ENCODE data around the gene SAMD4B. TPM values are rescaled to one million over a fixed set of nuclear protein-coding genes. Genes with fewer than 3 reads are reported as not detected.

The SAMD4B gene
- total and polyA plus RNA-seq, 9 of the 15 experiments (the other 6 are each of a cell fraction or from before 2014, with no cell fraction given) = 3.4 to 90.5 (median 38.0) TPM

DNA sequence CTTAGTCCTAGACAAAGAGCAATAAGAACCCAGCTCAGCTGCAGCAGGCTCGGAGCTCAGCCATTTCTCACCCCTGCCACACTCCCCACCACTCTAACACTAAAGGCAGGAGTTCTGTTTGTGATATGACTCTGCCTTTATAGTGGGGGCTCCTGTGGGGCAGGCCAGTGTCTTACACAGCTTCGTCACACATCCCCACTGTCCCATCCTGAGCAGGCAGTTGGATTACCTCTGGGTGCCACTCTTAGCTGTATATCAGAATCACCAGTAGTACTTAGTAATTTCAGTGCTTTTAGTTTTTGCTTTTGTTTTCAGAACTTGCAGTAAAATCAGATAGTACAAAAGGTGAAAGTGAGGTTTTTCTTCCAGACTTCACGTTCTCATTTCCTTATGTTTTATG lies 16.8 kb downstream of the SAMD4B start:
- Histone ChIP-seq H2AFZ (ENCODE audit: low read depth, low read length) (no peak overlapping the region), H3K4me2 (ENCODE audit: insufficient read depth, low read length) (no peak overlapping the region), H3K36me3 (ENCODE audit: control insufficient read depth, insufficient read depth, low read length) (peaks cover 93% of the 10 kb centered on the region), H3K9ac (ENCODE audit: insufficient read depth in 1 of 2, low read depth in 2 of 2, low read length in 2 of 2) (peak overlapping the region in 1 of 2 experiments; percentile 74; a peak in 1 of 4 replicates), H3K79me2 (ENCODE audit: control insufficient read depth, insufficient read depth, low read length) (peaks cover 38% of the 10 kb centered on the region), H3K27ac (ENCODE audit: extremely low read depth, low read depth, low read length) (peak overlapping the region; percentile 3; the same call in 1 of the 3 replicates), H3K27me3 (ENCODE audit: control insufficient read depth in 2 of 2, insufficient read depth in 2 of 2, low read length in 2 of 2) (no peaks in the 10 kb centered on the region), H3K4me1 (replicated peaks in 1 of 2; ENCODE audit: control insufficient read depth in 2 of 2, insufficient read depth in 2 of 2, low read length in 2 of 2) (peaks cover 11 to 23% of the 10 kb centered on the region in 2 experiments), H3K9me1 (ENCODE audit: control insufficient read depth, insufficient read depth, low read length) (no peaks in the 10 kb centered on the region), H3K9me3 (replicated peaks; ENCODE audit: control insufficient read depth, insufficient read depth, low read depth, low read length) (no peaks in the 10 kb centered on the region), H4K20me1 (replicated peaks; ENCODE audit: control insufficient read depth, insufficient read depth, low read length) (peaks cover 3% of the 10 kb centered on the region; the same call in 1 of the 2 replicates), H3K4me3 (no peak overlapping the region)
- ChIA-PET CTCF (ENCODE audit: low intra/inter-chr PET ratio) (no interaction called here), POLR2A (no interaction called here)
- in situ Hi-C loops (cut with MboI) = no loop called here
- FAIRE-seq (no peak), ATAC-seq (no peak), DNase-seq (ENCODE audit: extremely low read depth in 1 of 4, low spot score in 3 of 4) (no peak)
- no TSS peak for BruUV-seq (replicated peaks)
- intact Hi-C loops (cut with micrococcal nuclease) = no loop called here
- 74% methylated on average over 3 of the region's 3 CpGs for WGBS (ENCODE audit: insufficient coverage, low coverage, missing lambda C conversion rate)
- no peak for TF ChIP-seq EP400 (IDR thresholded peaks at IDR 0.05)
- no peak for TF ChIP-seq KLF6 (CRISPR knock-in tag; IDR thresholded peaks at IDR 0.05; ENCODE audit: borderline replicate concordance)
- no peak for TF ChIP-seq GABPA (tag; conservative IDR thresholded peaks at IDR 0.05; ENCODE audit: low read depth)
- TF ChIP-seq ZNF57 (CRISPR knock-in tag; IDR thresholded peaks at IDR 0.05) = no peak
- no peak for TF ChIP-seq CREM (IDR thresholded peaks at IDR 0.05; ENCODE audit: low read depth)
- TF ChIP-seq, protein P1, sequence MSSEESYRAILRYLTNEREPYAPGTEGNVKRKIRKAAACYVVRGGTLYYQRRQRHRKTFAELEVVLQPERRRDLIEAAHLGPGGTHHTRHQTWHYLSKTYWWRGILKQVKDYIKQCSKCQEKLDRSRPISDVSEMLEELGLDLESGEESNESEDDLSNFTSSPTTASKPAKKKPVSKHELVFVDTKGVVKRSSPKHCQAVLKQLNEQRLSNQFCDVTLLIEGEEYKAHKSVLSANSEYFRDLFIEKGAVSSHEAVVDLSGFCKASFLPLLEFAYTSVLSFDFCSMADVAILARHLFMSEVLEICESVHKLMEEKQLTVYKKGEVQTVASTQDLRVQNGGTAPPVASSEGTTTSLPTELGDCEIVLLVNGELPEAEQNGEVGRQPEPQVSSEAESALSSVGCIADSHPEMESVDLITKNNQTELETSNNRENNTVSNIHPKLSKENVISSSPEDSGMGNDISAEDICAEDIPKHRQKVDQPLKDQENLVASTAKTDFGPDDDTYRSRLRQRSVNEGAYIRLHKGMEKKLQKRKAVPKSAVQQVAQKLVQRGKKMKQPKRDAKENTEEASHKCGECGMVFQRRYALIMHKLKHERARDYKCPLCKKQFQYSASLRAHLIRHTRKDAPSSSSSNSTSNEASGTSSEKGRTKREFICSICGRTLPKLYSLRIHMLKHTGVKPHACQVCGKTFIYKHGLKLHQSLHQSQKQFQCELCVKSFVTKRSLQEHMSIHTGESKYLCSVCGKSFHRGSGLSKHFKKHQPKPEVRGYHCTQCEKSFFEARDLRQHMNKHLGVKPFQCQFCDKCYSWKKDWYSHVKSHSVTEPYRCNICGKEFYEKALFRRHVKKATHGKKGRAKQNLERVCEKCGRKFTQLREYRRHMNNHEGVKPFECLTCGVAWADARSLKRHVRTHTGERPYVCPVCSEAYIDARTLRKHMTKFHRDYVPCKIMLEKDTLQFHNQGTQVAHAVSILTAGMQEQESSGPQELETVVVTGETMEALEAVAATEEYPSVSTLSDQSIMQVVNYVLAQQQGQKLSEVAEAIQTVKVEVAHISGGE (CRISPR knock-in tag; IDR thresholded peaks at IDR 0.05) = no peak
- TF ChIP-seq PTBP1 (IDR thresholded peaks at IDR 0.05; ENCODE audit: low read depth, low read length) = no peak
- no peak for TF ChIP-seq SMAD1 (IDR thresholded peaks at IDR 0.05; ENCODE audit: low read depth, low read length, partially characterized antibody)
- no peak for TF ChIP-seq CBX3 (IDR thresholded peaks at IDR 0.05; ENCODE audit: borderline replicate concordance in 1 of 2, low read length in 2 of 2)
- TF ChIP-seq ZNF75A (CRISPR knock-in tag; IDR thresholded peaks at IDR 0.05) = no peak
- TF ChIP-seq HNRNPH1 (optimal IDR thresholded peaks at IDR 0.05; ENCODE audit: low read depth, low read length) = no peak
- no peak for TF ChIP-seq TCF7L2 (IDR thresholded peaks at IDR 0.05; ENCODE audit: low read depth, low read length)
- TF ChIP-seq, protein P2, sequence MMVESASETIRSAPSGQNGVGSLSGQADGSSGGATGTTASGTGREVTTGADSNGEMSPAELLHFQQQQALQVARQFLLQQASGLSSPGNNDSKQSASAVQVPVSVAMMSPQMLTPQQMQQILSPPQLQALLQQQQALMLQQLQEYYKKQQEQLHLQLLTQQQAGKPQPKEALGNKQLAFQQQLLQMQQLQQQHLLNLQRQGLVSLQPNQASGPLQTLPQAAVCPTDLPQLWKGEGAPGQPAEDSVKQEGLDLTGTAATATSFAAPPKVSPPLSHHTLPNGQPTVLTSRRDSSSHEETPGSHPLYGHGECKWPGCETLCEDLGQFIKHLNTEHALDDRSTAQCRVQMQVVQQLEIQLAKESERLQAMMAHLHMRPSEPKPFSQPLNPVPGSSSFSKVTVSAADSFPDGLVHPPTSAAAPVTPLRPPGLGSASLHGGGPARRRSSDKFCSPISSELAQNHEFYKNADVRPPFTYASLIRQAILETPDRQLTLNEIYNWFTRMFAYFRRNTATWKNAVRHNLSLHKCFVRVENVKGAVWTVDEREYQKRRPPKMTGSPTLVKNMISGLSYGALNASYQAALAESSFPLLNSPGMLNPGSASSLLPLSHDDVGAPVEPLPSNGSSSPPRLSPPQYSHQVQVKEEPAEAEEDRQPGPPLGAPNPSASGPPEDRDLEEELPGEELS (CRISPR knock-in tag; IDR thresholded peaks at IDR 0.05; ENCODE audit: borderline replicate concordance) = no peak
- TF ChIP-seq ZBED1 (IDR thresholded peaks at IDR 0.05) = no peak
- TF ChIP-seq ZNF282 (CRISPR knock-in tag; IDR thresholded peaks at IDR 0.05) = no peak
- TF ChIP-seq, protein P3, sequence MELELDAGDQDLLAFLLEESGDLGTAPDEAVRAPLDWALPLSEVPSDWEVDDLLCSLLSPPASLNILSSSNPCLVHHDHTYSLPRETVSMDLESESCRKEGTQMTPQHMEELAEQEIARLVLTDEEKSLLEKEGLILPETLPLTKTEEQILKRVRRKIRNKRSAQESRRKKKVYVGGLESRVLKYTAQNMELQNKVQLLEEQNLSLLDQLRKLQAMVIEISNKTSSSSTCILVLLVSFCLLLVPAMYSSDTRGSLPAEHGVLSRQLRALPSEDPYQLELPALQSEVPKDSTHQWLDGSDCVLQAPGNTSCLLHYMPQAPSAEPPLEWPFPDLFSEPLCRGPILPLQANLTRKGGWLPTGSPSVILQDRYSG (tag; conservative IDR thresholded peaks at IDR 0.05; ENCODE audit: low read depth) = no peak

Data from K562 (cell line).